GM23248 (cell line): Measurements from ENCODE around the gene POR. TPM values are rescaled to one million over a fixed set of nuclear protein-coding genes. Genes with fewer than 3 reads are reported as not detected.
"Not testable (repeated sequence)": the region's sequence is repeated elsewhere in the genome, so short reads cannot be mapped to it uniquely, and the experiment has no call there.

Experiments used
- DNase-seq: peaks from one replicate; pipeline ENCODE4 v3.0.0-alpha.2; 2015
- H2AFZ ChIP-seq: fragments of 200-600 bp; sonication (generic); 2 replicates; pipeline ENCODE4 v1.6.1; 2016; ENCODE audit warnings: antibody characterized with exemption
- H3F3A ChIP-seq: fragments of 200-600 bp; sonication (generic); 2 replicates; pipeline ENCODE4 v1.6.1; 2016; ENCODE audit warnings: mild to moderate bottlenecking, antibody characterized with exemption, mixed run types; ENCODE audit not compliant: insufficient read depth
- H3K27ac ChIP-seq: fragments of 200-600 bp; sonication (generic); 2 replicates; pipeline ENCODE4 v1.5.1; 2016; ENCODE audit warnings: mild to moderate bottlenecking
- H3K27me3 ChIP-seq: fragments of 200-600 bp; sonication (generic); replicated peaks from 2 replicates; pipeline ENCODE4 v1.6.1; 2016; ENCODE audit warnings: mild to moderate bottlenecking; ENCODE audit not compliant: insufficient read depth
- H3K36me3 ChIP-seq: fragments of 200-600 bp; sonication (generic); 2 replicates; pipeline ENCODE4 v1.6.1; 2016; ENCODE audit warnings: low read depth, mild to moderate bottlenecking
- H3K4me1 ChIP-seq: fragments of 200-600 bp; sonication (generic); 2 replicates; pipeline ENCODE4 v1.6.1; 2016; ENCODE audit warnings: mild to moderate bottlenecking; ENCODE audit not compliant: insufficient read depth
- H3K4me2 ChIP-seq: fragments of 200-600 bp; sonication (generic); one replicate; pipeline ENCODE4 v1.6.1; 2016; ENCODE audit warnings: mild to moderate bottlenecking; ENCODE audit not compliant: unreplicated experiment
- H3K4me3 ChIP-seq: fragments of 200-600 bp; sonication (generic); 2 replicates; pipeline ENCODE4 v1.5.1; 2016; ENCODE audit warnings: mild to moderate bottlenecking
- H3K79me2 ChIP-seq: fragments of 200-600 bp; sonication (generic); 2 replicates; pipeline ENCODE4 v1.6.1; 2016; ENCODE audit warnings: mild to moderate bottlenecking; ENCODE audit not compliant: insufficient read depth
- H3K9ac ChIP-seq: fragments of 200-600 bp; sonication (generic); 2 replicates; pipeline ENCODE4 v1.6.1; 2016; ENCODE audit warnings: mild to moderate bottlenecking
- H3K9me2 ChIP-seq: fragments of 200-600 bp; sonication (generic); 2 replicates; pipeline ENCODE4 v1.6.1; 2016; ENCODE audit warnings: mixed run types, mild to moderate bottlenecking, moderate library complexity; ENCODE audit not compliant: insufficient read depth
- H3K9me3 ChIP-seq: fragments of 200-600 bp; sonication (generic); one replicate; pipeline ENCODE4 v1.6.1; 2017; ENCODE audit warnings: low read depth
- H4K20me1 ChIP-seq: fragments of 200-600 bp; sonication (generic); 2 replicates; pipeline ENCODE4 v1.6.0; 2016; ENCODE audit not compliant: insufficient read depth
- EZH2 ChIP-seq: fragments of 200-600 bp; sonication (generic); IDR thresholded peaks from 2 replicates; pipeline ENCODE4 v1.6.1; 2018; ENCODE audit warnings: antibody characterized with exemption, mild to moderate bottlenecking; ENCODE audit not compliant: insufficient read depth, poor library complexity, severe bottlenecking
- EZH2phosphoT487 ChIP-seq: fragments of 200-600 bp; sonication (generic); IDR thresholded peaks from 2 replicates; pipeline ENCODE4 v1.6.1; 2018; ENCODE audit warnings: antibody characterized with exemption, moderate library complexity, mild to moderate bottlenecking, low read depth; ENCODE audit not compliant: insufficient read depth
- WGBS, 2 experiments: methylation state at CpG; one replicate each; pipeline ENCODE4 v1.1.6; 2015 to 2017; ENCODE audit warnings: low lambda C conversion rate in 2 of 2, low coverage in 1 of 2; ENCODE audit errors: missing lambda C conversion rate in 2 of 2; 5-methylcytosine and 5-hydroxymethylcytosine counted together
- in situ Hi-C: fragments of 300-500 bp; cut with MboI; formaldehyde crosslinking; loops from 2 replicates; pipeline ENCODE4 v1.15.0; 2020
- polyA plus RNA-seq: library from polyadenylated mRNA; unstranded; fragments of >200 nt; fragmentation: Nextera tagmentation; extraction: Ambion mirVana; gene quantifications from 2 replicates; pipeline ENCODE4 v1.2.1, GENCODE V29; 2016
- total RNA-seq: library from RNA; depleted of rRNA; stranded (reverse); fragments of >200 nt; shearing (Covaris generic); gene quantifications from 2 replicates; pipeline ENCODE4 v1.2.3, GENCODE V29; 2014

POR gene
- total and polyA plus RNA-seq, 2 experiments from 2014 or later: 42.7 to 58.6 TPM

GRCh38 chr7:75906991-75907667 is 7.8 kb upstream of the POR start:
- Histone ChIP-seq H3K4me3 (no peak overlapping the region), H3K9ac (no peak overlapping the region), H3K27me3 (no peaks in the 10 kb centered on the region), H3K79me2 (no peaks in the 10 kb centered on the region), H3F3A (no peaks in the 10 kb centered on the region), H3K36me3 (no peaks in the 10 kb centered on the region), H2AFZ (no peak overlapping the region), H3K27ac (no peak overlapping the region), H3K9me3 (no peaks in the 10 kb centered on the region), H3K4me2 (no peak overlapping the region), H3K4me1 (0 out of 2 replicates have a peak, but pooled peaks cover 4% of the 10 kb centered on the region), H4K20me1 (no peaks in the 10 kb centered on the region), H3K9me2 (no peaks in the 10 kb centered on the region)
- DNase-seq: no peak
- 78 to 80% methylated on average over 10 of the region's 10 CpGs for WGBS, 2 experiments
- in situ Hi-C loops: no loop called here
- TF ChIP-seq EZH2: no peak
- no peak for TF ChIP-seq EZH2phosphoT487

- H3K27me3 ChIP-seq, H3K27ac ChIP-seq, H3K4me2 ChIP-seq, H3K4me1 ChIP-seq, H3K9me3 ChIP-seq, H4K20me1 ChIP-seq, H3K4me3 ChIP-seq, in situ Hi-C loops, DNase-seq, H3K9ac ChIP-seq, H3F3A ChIP-seq, H3K36me3 ChIP-seq, H3K9me2 ChIP-seq, H2AFZ ChIP-seq, H3K79me2 ChIP-seq: not testable (repeated sequence)
- 90 to 93% methylated on average over 9 of the region's 9 CpGs for WGBS, 2 experiments
Observed at GRCh38 chr7:75907668-75908039, 7.3 kb upstream of the POR start.

- H3K4me1 ChIP-seq: 0 out of 2 replicates have a peak, but pooled peaks cover 4% of the 10 kb centered on the region
- no peak for DNase-seq
- no peaks in the 10 kb centered on the region for H4K20me1 ChIP-seq
- no peak overlapping the region for H3K27ac ChIP-seq
- no peaks in the 10 kb centered on the region for H3F3A ChIP-seq
- in situ Hi-C loops: no loop called here
- H2AFZ ChIP-seq: no peak overlapping the region
- no peak overlapping the region for H3K4me3 ChIP-seq
- WGBS, 2 experiments: 71 to 78% methylated on average over 5 of the region's 5 CpGs
- H3K9me3 ChIP-seq: no peaks in the 10 kb centered on the region
- H3K9ac ChIP-seq: no peak overlapping the region
- H3K79me2 ChIP-seq: no peaks in the 10 kb centered on the region
- no peaks in the 10 kb centered on the region for H3K27me3 ChIP-seq
- TF ChIP-seq EZH2 (no peak), EZH2phosphoT487 (no peak)
- H3K9me2 ChIP-seq: no peaks in the 10 kb centered on the region
- H3K4me2 ChIP-seq: no peak overlapping the region
- H3K36me3 ChIP-seq: no peaks in the 10 kb centered on the region
Observed at GRCh38 chr7:75909521-75910132, 5.3 kb upstream of the POR start.

- DNase-seq, H3K9me3 ChIP-seq, H3K27ac ChIP-seq, H4K20me1 ChIP-seq, H2AFZ ChIP-seq, H3K4me3 ChIP-seq, H3K4me2 ChIP-seq, H3K4me1 ChIP-seq, H3K36me3 ChIP-seq, in situ Hi-C loops, H3K9me2 ChIP-seq, H3K27me3 ChIP-seq, H3K9ac ChIP-seq, H3F3A ChIP-seq: not testable (repeated sequence)
- 79 to 81% methylated on average over 12 of the region's 12 CpGs for WGBS, 2 experiments
- peaks cover 10% of the 10 kb centered on the region for H3K79me2 ChIP-seq
Observed at GRCh38 chr7:75911186-75911585, 3.8 kb upstream of the POR start.

GRCh38 chr7:75913437-75913836 is 1.5 kb upstream of the POR start:
- in situ Hi-C loops: no loop called here
- H3K27ac ChIP-seq: no peak overlapping the region
- H3K9ac ChIP-seq: no peak overlapping the region
- H3K27me3 ChIP-seq: no peaks in the 10 kb centered on the region
- peaks cover 3% of the 10 kb centered on the region; the same call in 1 of the 2 replicates for H3K4me1 ChIP-seq
- no peaks in the 10 kb centered on the region for H3F3A ChIP-seq
- no peak overlapping the region for H2AFZ ChIP-seq
- H3K9me3 ChIP-seq: no peaks in the 10 kb centered on the region
- no peak overlapping the region for H3K4me3 ChIP-seq
- no peaks in the 10 kb centered on the region for H3K36me3 ChIP-seq
- TF ChIP-seq EZH2 (no peak), EZH2phosphoT487 (no peak)
- H4K20me1 ChIP-seq: no peaks in the 10 kb centered on the region
- DNase-seq: no peak
- peaks cover 33% of the 10 kb centered on the region for H3K79me2 ChIP-seq
- WGBS, 2 experiments: 86 to 90% methylated on average over 6 of the region's 6 CpGs
- no peak overlapping the region for H3K4me2 ChIP-seq
- no peaks in the 10 kb centered on the region for H3K9me2 ChIP-seq
